HG03442 (cell line): ENCODE measurements around the gene NR1H2.
"Not testable (repeated sequence)": the region's sequence is repeated elsewhere in the genome, so short reads cannot be mapped to it uniquely, and the experiment has no call there.

ENCODE experiments used
- ATAC-seq: cut with Tn5 transposase; IDR thresholded peaks from one replicate; pipeline ENCODE4 v1.9.1; 2021; ENCODE audit warnings: mild to moderate bottlenecking, moderate library complexity; ENCODE audit not compliant: unreplicated experiment

NR1H2 gene

DNA sequence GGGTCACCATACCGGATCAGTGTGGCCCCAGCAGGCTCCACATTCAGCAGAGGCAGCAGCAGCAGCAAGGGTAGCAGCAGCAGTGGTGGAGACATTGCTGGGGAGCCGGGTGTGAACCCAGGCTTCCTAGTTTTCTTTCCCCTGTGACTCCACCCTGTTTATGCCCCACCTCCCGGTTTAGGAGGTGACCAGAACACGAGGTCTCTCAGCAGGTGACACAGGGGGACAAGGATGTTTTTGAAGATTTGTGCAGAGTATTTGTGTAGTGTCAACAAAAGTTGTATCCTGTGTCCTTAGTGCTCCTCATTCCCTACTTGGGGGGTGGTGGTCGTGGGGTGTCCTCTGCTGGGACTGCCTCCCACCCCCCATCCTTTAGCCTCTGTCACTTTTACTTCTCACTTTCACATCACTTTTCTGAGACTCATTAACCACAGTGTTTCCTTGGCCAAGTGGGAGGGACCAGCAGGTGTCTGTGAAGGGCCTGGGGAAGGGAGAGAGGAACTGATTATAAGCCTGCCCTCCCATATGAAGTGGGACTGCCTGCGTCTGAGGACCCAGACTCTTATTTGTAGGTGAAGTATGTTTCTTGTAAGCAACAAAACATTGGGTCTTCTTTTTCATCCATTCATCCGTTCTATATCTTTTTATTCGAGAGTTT is 31.5 kb upstream of the NR1H2 start:
- ATAC-seq, result no peak

DNA sequence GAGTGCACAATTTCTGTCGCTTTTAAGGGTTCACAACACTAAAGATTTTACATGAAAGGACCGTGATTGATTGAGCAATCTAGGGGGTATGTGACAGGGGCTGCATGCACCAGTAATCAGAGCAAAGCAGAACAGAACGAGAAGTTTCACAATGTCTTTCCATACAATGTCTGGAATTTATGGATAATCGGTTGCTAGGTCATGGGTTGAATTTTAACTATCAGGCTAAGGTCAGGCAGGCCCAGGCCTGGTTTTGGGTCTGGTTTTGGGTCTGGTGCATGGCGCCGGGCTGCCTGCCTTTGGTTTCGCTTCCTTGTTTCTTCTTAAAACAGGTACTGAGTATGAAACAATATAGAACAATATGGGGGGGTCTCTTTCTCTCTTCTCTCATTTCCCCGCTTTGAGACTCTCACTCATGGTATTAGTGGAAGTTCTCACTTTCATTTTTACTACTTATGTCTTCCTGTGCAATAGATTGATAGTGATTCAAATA is 29.1 kb upstream of the NR1H2 start:
- ATAC-seq, result not testable (repeated sequence)

DNA sequence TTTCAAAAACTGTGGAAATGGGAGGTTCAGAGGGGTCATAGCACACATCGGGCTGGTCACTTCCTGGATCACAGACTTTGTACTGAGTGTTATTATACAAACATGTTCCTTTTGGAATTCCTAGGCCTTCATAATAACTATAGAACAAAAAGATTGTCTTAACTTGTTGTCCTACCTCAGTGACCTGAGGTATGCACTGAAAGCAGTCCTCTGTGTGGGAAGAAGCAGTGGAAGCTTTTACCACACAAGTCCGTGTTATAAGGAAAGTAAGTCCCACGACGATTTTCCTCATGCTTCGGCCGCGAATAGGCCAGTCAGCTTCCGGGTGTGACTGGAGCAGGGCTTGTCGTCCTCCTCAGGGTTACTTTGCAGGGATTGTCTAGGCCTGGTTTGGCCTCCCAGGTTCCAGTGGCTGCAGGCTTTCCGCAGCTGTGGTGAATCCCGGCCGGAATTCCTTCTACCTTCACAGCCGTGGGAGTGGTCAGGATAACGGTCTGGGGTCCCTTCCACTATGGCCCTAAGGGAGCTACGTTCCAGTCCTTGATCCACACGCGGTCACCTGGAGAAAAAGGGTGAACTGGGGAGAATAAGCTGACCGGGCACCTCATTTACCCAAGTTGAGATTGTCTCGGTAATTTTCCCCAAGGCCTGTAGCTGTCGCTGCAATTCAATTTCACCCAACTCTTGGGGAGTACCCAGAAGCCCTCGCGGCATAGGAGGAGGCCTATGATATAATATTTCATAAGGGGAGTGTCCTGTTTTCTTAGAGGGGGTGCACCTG is 26.8 kb upstream of the NR1H2 start:
- ATAC-seq, result no peak

DNA sequence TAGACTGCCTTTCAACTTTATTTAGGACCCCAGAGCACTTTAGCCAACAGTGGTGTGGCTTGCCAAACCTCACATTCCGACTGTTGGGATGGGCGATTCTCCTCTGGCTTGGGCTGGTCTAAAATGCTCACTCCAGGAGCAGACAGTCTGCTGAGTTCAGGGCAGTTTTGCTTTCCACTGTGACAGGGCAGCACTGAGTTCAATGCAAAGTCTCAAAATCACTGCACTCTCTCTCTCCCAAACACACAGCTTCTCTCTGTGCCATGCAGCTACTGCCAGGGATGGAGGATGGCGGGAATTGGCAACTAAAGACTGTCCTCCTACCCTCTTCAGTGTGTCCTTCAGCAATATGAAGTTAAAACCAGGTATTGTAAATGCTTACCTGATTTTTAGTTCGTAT is 24.0 kb upstream of the NR1H2 start:
- ATAC-seq, result no peak

DNA sequence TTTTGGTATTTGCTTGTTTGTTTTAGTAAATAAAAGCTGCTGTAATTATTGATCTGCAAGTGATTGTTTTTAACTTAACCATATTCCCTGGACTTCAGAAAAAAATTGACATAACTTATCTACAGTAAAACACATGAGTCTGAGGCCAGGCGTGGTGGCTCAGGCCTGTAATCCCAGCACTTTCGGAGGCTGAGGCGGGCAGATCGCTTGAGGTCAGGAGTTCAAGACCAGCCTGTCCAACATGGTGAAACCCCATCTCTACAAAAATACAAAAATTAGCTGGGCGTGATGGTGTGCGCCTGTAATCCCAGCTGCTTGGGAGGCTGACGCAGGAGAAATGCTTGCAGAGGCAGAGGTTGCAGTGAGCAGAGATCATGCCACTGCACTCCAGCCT is 22.8 kb upstream of the NR1H2 start:
- ATAC-seq, result not testable (repeated sequence)

DNA sequence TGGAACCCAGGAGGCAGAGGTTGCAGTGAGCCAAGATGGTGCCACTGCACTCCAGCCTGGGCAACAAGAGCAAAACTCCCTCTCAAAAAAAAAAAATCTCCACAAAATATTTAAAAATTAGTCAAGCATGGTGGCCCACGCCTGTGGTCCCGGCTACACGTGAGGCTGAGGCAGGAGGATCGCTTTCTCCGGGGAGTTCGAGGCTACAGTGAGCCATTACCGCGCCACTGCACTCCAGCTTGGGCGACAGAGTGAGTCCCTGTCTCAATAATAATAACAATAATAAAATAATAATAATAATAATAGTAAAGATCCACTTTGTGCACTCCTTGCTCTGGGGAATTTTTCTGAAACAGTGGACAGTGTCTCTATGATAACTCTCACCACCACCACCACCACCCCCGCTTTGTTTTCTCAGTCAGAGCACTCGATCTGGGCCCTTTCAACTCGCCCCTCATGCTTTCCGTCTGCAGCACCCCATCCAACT is 19.5 kb upstream of the NR1H2 start:
- ATAC-seq, result no peak

DNA sequence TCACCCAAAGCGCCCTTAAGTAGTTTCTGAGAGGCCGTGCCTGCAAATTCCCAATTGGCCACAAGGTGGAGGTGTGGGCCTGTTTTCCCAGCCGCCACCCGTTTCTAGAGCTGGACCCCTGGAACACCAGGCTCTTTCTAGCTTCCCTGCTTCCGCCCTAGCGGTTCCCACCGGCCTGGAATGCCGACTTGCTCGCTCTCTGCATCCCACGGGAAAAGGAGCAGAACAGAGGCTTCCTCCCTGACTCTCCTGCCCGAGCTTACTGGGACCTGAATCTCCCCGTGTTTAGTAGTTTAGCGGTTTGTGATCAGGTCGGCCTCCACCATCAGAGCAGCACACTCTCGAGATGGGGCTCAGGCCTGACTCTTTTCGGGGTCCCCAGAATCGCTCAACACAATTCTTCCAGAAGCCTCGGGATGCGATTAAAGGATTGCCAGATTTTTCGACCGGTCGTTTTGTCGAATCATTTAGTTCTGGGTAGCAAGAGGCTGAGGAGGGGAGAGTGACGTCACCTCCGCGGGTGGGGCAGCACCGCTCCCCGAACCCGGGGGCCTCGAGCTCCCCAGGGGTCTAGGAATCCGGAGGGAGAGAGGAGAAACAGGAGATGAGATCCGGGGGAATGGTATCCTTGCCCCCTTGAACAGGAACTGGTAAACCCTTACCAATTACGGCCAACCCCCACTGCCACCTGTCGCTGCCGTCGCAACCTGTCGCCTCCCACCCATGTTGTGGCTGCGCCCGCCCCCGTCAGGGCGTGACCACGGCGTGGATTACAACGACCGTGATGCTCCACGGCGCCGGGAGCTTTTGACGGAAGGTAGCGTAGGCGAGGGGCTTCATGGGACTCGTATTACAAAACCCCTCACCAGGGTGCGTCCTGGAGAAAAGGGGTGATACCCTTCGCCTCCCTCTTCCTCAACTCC is 18.8 kb upstream of the NR1H2 start:
- peak; percentile 52 for ATAC-seq

DNA sequence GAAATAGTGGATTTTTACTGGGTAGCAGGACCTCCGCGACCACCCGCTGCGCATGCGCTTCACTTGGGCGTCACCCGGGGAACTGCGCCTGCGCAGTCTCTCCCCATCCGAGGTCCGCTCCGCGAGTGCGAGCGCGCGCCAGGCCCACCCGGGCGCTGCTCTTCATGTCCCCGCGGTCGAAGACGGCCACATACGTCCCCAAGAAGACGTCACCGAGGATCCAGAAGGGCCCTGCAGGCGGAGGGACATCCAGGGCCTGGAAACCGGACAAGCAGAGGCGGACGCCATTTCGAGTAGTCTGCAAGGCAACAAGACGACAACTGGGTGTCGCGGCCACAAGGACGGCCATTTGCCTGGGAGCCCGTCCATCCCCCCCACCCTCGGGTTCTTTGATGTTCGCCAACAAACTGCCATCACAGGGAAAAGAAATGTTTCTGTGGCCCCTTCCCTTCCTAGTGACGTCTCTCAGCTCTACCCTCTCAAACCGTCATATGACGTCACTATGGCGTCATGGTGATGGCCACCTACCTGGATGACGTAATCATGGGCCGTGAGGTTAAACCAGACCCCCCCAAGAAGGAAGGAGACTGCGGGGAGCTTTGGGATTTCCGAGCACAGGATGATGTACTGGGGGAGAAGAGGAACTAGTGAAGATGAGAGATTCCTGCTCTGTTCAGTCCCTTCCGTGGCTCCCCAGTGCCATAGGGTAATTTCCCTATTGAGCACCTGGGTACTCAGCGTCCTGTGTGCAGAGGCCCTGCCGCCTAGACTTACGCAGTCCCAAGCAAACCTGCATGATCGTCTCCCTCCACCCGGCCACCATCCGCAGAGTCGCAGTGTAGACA is 17.6 kb upstream of the NR1H2 start:
- ATAC-seq, result peak; percentile 42

DNA sequence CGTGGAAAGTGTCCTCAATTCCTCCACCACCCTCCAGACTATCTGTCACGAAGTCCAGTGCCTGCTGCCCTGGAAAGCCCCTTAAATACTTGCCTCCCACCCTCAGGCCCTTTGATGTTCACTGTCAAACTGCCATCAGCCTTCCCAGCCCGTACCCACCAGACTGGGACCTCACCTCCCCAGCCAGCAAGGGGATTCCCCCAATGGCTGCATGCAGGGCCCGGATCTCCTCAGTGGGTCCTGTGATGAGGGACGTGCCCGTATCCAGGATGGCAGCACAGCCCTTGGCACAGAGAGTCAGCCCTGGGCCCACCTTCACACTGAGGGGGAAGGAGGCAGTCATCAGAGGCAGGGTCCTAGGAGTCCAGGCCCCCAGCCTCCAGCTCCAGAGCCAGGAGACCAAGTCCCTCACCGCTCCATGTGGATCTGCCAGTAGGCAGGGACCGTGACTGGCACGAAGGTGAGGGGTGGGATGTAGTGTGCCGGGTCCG is 16.9 kb upstream of the NR1H2 start:
- ATAC-seq, result no peak

DNA sequence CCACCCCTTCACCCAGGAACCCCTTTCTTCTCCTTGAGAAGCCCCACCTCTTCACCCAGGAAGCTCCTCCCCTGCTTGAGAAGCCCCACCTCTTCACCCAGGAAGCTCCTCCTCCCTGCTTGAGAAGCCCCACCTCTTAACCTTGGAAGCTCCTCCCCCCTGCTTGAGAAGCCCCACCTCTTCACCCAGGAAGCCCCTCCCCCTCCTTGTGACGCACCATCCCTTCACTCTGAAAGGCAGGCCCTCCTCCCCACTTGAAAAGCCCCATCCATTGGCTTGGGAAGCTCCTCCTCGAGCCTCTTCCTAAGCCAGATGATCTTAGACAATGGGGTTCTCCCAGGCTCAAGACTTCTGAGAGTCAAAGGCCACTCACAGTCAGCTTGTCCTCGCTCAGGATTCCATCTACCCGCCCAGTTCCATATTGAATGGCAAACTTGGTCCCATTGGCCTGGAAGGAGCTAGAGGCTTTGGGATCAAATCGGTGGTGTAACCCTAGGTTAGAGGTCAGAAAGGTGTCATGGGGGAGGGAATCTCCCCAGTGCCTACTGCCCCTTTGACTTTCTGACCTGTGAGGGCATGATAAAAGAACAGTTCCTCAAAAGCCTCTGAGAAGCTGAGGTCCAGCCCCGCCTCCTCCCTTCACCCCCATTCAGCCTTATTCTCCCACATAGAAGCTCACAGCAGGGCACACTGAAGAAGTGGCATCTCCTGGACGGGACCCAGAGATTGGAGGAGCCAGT is 14.8 kb upstream of the NR1H2 start:
- ATAC-seq, result no peak

DNA sequence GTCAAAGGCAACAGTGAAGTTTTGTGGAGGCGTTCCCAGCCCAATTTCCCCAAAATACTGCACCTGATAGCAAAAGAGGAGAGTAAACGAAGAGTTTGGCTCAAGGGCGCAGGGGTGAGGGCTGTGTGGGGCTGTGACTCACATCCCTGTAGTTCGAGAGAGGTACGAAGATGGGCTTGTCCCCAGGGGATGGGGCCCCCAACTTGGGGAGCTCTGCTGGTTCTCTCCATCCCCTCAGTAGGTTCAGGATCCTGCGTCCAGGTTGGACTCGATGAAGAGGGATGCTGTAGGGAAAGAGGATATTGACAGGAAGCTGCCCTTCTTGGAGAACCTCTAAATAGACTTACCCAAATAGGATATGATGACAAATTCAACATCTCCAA is 14.2 kb upstream of the NR1H2 start:
- ATAC-seq, result no peak

DNA sequence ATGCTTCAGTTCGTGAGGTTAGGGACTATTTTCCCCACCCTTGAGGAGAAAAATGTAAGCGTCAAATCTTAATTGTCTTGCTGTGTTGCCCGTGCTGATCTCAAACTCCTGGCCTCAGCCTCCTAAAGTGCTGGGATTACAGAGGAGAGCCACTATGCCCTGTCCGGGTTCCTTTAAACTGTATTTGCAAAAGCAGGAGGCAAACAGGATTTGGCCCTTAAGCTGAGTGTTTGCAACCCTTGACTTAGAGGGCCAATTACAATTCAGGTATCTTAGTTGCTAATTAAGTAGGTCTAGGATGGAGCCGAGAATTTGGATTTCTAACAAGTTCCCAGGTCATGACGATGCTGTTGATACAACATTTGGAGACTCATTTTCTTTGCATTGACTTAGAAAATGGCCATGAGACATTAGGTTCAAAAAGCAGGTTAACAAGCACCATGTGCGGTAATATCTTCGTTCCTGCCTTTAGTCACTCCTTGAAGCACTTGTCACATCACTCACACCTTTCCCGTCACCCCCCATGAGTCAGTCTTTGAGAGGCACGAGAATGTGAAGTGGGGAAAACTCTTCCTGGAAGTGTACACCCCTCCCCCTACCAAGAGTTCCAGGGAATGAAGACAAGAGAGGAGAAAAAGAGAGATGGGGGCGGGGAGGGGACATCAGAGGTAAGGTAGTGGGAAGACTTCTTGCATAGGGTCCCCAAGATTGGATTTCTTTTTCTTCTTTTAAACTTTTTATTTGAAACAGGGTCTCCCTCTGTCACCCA is 13.4 kb upstream of the NR1H2 start:
- ATAC-seq, result no peak

DNA sequence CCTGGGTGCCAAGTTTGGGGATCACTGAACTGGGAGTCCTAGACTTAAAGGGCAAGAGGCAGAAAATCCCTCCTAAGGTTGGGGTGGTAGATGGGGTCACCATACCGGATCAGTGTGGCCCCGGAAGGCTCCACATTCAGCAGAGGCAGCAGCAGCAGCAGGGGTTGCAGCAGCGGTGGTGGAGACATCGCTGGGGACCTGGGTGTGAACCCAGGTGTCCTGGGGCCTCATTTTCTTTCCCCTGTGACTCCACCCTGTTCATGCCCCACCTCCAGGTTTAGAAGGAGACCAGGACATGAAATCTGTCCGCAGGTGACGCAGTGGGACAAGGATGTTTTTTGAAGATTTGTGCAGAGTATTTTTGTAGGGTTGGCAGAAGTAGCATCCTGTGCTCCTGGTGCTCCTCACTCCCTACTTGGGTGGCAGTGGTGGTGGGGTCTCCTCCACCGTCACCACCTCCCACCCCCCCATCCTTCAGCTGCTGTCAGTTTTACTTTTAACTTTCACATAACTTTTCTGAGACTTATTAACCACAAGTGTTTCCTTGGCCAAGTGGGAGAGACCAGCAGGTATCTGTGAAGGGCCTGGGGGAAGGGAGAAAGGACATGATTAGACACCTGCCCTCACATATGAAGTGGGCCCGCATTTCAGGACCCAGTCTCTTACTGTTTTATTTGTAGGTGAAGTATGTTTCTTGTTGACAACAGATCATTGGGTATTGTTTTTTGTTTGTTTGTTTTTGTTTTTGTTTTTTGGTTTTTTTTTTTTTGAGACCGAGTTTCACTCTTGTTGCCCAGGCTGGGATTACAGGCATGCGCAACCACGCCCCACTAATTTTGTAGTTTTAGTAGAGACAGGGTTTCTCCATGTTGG is 10.6 kb upstream of the NR1H2 start, which contains the start of gene NAPSA:
NAPSA (minus strand) TSS at position 206 of the 873 bp plus-strand sequence; CDS start at position 188, 18 bp downstream.
- no peak for ATAC-seq

DNA sequence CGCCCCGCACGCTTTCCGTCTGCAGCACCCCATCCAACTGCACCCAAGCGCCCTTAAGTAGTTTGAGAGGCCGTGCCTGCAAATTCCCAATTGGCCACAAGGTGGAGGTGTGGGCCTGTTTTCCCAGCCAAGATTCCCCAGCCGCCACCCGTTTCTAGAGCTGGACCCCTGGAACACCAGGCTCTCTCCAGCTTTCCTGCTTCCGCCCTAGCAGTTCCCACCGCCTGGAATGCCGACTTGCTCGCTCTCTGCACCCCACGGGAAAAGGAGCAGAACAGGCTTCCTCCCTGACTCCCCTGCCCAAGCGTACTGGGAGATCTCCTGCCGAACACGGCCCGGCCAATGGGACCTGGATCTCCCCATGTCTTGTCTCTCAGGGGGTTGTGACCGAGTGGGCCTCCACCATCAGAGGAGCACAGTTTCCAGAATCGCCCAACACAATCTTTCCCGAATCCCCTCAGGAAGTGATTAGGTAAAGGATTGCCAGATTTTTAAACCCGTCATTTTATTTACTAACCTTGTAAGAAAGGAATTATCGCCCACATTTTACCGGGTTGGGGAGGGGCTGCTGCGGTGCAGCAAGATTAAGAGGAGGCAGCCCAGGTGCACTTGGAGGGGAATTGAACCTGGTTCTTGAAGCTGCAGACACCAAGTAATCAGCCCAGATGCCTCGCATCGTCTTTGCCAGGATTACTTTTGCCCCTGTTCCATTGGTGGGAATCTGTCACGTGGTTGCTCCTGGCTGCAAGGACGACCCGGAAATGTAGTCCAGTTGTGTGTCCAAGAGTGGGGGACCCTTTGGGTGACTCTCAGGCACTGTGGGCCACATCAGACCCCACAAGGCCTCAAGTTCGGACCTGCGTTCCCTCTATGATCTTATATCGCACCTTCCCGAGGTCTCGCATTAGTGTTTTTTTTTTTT is 7.3 kb upstream of the NR1H2 start:
- ATAC-seq, result no peak

DNA sequence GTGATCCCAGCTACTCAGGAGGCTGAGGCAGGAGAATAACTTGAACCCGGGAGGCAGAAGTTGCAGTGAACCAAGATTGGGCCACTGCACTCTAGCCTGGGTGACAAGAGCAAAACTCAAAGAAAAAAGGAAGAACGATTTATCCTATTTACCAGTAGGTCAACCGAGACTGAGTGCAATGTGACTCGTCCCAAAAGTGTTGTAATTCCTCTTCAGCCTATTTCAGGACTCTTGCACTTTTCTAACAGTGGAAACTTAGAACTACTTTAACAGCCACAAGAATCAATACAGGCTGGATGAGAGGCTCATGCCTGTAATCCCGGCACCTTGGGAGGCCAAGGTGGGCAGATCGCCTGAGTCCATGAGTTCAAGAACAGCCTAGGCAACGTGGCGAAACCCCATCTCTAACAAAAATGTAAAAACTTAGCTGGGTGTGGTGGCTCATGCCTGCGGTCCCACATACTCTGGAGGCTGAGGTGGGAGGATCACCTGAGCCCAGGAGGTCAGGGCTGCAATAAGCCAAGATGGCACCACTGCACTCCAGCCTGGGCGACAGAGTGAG is 4.3 kb upstream of the NR1H2 start:
- ATAC-seq, result no peak

DNA sequence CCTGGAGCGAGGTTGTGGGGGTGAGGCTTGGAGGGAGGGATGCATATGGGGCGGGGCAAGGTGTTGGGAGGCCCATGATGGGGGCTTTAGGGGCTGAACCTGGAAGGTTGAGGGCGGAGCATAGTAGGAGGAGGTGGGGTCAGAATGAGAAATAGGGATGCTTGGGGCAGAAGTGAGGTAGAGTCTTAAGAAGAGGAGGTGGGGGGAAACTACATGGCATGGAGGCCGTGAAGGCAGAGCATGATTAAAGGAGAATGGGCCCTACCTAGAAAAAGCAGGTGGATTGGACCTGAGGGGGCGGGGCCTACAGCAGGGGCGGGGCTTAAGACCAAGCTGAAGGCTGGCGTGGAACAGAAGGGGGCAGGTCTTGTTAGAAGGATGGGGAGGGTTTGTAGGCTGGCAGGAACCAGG is 799 bp downstream of the NR1H2 start:
- ATAC-seq, result peak; percentile 4
